SK-N-MC (cell line): ENCODE measurements around the gene PLEKHG5.

Experiments
- EZH2 ChIP-seq: fragments of 200-600 bp; sonication (generic); IDR thresholded peaks from one replicate; pipeline ENCODE4 v1.6.1; 2017; ENCODE audit warnings: antibody characterized with exemption
- POLR2AphosphoS5 ChIP-seq: IDR thresholded peaks from 2 replicates; pipeline ENCODE4 v1.6.1; 2012; ENCODE audit warnings: mild to moderate bottlenecking, low read depth, low read length, borderline replicate concordance

DNA sequence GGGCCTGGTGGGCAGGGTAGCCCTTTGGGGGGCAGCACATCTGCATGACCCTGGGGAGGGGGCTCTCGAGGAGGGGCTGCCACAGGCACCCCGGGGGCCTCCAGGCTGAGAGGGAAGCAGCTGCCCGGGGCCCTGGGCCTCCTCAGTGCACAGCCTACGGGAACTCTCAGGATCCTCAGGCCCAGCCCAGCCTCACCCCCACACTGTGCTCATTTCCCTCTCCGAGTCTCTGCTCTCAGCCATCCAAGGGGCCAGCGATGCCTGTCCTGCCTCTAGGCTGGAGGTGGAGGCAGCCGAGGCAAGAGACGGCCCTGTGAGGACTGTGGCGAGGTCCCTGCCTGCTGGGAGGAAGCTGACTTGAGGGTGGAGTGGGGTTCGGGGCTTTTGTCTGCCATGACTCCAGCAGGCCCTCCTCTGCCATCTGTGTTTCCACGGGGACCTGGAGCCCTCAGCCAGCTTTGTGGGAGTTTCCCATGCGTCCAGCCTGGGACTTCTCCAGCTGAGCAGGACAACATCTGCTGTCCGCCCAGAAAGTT is 7.2 kb upstream of the PLEKHG5 start:
- TF ChIP-seq EZH2 (no peak), POLR2AphosphoS5 (no peak)
